Fibroblast of villous mesenchyme (primary cell): ENCODE results near the gene CAPN3. TPM values are rescaled to one million over a fixed set of nuclear protein-coding genes. Genes with fewer than 3 reads are reported as not detected.
"Not testable (repeated sequence)": the region's sequence is repeated elsewhere in the genome, so short reads cannot be mapped to it uniquely, and the experiment has no call there.

Experiments
- DNase-seq: peaks from one replicate; pipeline ENCODE4 v3.0.0-alpha.2; 2010; ENCODE audit warnings: low read depth
- H3K4me3 ChIP-seq: 2 replicates; pipeline ENCODE4 v1.5.1; 2011; ENCODE audit warnings: low read depth, mild to moderate bottlenecking, low read length
- total RNA-seq: library from RNA; depleted of rRNA; stranded (reverse); fragments of >200 nt; gene quantifications from 2 replicates; pipeline ENCODE4 v1.2.3, GENCODE V29; 2012
- TF ChIP-seq, protein P1 (sequence below): IDR thresholded peaks from 2 replicates; pipeline ENCODE4 v1.5.1; 2012; ENCODE audit warnings: low read depth, mild to moderate bottlenecking, low read length; ENCODE audit not compliant: insufficient read depth

The CAPN3 gene
- total RNA-seq, 1 donor: 2.6 TPM

DNA sequence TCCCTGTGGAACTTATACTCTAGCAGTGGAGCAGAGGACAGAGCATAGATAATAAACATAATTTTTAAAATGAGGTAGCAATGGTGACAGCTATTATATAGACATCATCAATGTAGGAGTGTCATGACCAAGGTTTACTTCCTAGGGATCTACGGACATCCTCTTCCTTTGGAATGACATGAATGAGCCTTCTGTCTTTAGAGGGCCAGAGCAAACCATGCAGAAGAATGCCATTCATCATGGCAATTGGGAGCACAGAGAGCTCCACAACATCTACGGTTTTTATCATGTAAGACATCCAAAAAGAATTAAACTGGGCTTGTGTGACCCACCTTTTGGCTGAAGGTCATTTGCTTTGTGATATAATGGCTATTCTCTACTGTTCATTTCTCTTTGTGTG, 30.1 kb upstream of the CAPN3 start:
- H3K4me3 ChIP-seq: no peak overlapping the region
- DNase-seq: no peak
- TF ChIP-seq, protein P1, sequence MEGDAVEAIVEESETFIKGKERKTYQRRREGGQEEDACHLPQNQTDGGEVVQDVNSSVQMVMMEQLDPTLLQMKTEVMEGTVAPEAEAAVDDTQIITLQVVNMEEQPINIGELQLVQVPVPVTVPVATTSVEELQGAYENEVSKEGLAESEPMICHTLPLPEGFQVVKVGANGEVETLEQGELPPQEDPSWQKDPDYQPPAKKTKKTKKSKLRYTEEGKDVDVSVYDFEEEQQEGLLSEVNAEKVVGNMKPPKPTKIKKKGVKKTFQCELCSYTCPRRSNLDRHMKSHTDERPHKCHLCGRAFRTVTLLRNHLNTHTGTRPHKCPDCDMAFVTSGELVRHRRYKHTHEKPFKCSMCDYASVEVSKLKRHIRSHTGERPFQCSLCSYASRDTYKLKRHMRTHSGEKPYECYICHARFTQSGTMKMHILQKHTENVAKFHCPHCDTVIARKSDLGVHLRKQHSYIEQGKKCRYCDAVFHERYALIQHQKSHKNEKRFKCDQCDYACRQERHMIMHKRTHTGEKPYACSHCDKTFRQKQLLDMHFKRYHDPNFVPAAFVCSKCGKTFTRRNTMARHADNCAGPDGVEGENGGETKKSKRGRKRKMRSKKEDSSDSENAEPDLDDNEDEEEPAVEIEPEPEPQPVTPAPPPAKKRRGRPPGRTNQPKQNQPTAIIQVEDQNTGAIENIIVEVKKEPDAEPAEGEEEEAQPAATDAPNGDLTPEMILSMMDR: no peak

GRCh38 chr15:42329992-42330391, 29.3 kb upstream of the CAPN3 start:
- DNase-seq: no peak
- no peak overlapping the region for H3K4me3 ChIP-seq
- TF ChIP-seq, protein P1: no peak

DNA sequence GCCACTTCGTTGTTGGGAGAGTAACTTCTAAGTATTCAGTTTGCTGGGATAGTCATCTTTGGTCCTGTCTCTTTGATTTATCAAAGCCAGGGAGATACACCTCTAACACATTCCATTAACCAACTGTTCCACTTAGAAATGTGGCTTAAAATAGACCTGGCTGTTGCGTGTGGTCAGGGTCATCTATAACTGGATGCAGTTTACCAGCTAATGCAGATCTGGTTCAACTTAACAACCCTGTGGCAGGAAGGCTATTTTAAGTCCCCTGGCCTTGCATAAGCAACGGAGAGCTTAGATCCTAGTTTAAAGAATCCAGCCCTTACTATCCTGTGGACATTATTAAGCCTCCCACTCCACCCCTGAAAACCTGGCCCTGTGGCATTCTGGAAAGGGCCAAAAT, 28.1 kb upstream of the CAPN3 start:
- TF ChIP-seq, protein P1: no peak
- DNase-seq: no peak

DNA sequence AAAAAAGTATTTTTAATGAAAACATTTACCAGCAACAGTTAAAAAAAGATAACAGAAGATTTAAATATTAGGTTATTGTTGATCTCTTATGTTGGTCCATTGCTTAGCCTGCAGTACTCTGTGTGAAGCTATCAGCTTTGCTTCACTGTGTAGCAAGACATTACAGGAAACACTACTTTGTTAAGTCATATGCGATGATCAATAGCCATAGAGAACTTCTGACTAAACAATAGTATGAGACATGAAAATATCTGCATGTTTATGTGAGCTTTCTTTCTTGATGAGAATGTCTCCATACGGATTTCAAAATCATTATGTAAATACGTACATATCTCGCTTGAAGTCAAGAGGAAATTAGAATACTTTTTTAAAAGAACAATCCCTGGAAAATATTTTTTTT, 27.0 kb upstream of the CAPN3 start:
- TF ChIP-seq, protein P1: no peak
- H3K4me3 ChIP-seq: no peak overlapping the region
- DNase-seq: no peak

More for the DNA sequence above, 28.1 kb upstream of the CAPN3 start:
- H3K4me3 ChIP-seq: no peak overlapping the region

- TF ChIP-seq, protein P1: no peak
- H3K4me3 ChIP-seq: no peak overlapping the region
- DNase-seq: no peak
Measured at GRCh38 chr15:42335074-42335473, 24.2 kb upstream of the CAPN3 start.

DNA sequence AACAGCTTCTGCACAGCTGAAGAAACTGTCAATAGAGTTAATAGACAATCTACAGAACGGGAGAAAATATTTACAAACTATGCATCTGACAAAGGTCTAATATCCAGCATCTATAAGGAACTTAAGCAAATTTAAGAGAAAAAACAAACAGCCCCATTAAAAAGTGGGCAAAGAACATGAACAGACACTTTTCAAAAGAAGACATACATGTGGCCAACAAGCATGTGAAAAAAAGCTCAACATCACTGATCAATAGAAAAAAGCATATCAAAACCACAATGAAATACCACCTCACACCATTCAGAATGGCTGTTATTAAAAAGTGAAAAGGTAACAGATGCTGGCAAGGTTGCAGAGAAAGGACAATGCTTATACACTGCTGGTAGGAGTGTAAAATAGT, 22.7 kb upstream of the CAPN3 start:
- not testable (repeated sequence) for H3K4me3 ChIP-seq, DNase-seq

DNA sequence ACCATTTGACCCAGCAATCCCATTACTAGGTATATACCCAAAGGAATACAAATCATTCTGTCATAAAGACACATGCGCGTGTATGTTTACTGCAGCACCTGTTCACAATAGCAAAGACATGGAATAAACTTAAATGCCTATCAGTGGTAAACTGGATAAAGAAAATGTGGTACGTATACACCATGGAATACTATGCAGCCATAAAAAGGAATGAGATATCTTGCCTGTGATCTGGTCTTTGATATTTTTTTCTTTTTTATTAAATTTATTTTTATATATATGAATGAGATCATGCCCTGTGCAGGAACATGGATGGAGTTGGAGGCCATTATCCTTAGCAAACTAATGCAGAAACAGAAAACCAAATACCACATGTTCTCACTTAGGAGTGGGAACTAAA, 22.2 kb upstream of the CAPN3 start:
- DNase-seq, H3K4me3 ChIP-seq: not testable (repeated sequence)

GRCh38 chr15:42338500-42338899, 20.8 kb upstream of the CAPN3 start:
- TF ChIP-seq, protein P1: no peak
- no peak for DNase-seq
- no peak overlapping the region for H3K4me3 ChIP-seq
